Measurements from ENCODE around the gene NAALADL2. TPM values are rescaled to one million over a fixed set of nuclear protein-coding genes. Genes with fewer than 3 reads are reported as not detected.

The NAALADL2 gene
- polyA plus RNA-seq, 2 donors, result 0.26 to 0.54 TPM

GRCh38 chr3:175732017-175732416, 872.9 kb downstream of the NAALADL2 start:
- no peak overlapping the region for H3K27ac ChIP-seq (ENCODE audit: low read depth in 2 of 2, low read length in 1 of 2)
- H3K27me3 ChIP-seq (ENCODE audit: control insufficient read depth in 1 of 2, insufficient read depth in 2 of 2, low read length in 2 of 2), result no peaks in the 10 kb centered on the region
- no peaks in the 10 kb centered on the region for H3K9me3 ChIP-seq (ENCODE audit: control insufficient read depth in 2 of 2, insufficient read depth in 1 of 2, low read depth in 1 of 2, low read length in 1 of 2)
- H3K4me3 ChIP-seq (ENCODE audit: low read depth in 1 of 2, low read length in 2 of 2), result no peak overlapping the region
- WGBS, 2 donors, result 74 to 76% methylated on average over 2 of the region's 2 CpGs
- no peaks in the 10 kb centered on the region for H3K4me1 ChIP-seq (ENCODE audit: control insufficient read depth in 2 of 2, insufficient read depth in 2 of 2, low read length in 1 of 2)
- no peaks in the 10 kb centered on the region for H3K36me3 ChIP-seq (ENCODE audit: control insufficient read depth in 2 of 2, insufficient read depth in 2 of 2, low read length in 1 of 2)

GRCh38 chr3:175735866-175736265, 876.7 kb downstream of the NAALADL2 start:
- H3K9me3 ChIP-seq (ENCODE audit: control insufficient read depth in 2 of 2, insufficient read depth in 1 of 2, low read depth in 1 of 2, low read length in 1 of 2), result no peaks in the 10 kb centered on the region
- H3K27ac ChIP-seq (ENCODE audit: low read depth in 2 of 2, low read length in 1 of 2), result no peak overlapping the region
- H3K4me1 ChIP-seq (ENCODE audit: control insufficient read depth in 2 of 2, insufficient read depth in 2 of 2, low read length in 1 of 2), result no peaks in the 10 kb centered on the region
- H3K4me3 ChIP-seq (ENCODE audit: low read depth in 1 of 2, low read length in 2 of 2), result no peak overlapping the region
- WGBS, 2 donors, result 62 to 86% methylated on average over 3 of the region's 3 CpGs
- no peaks in the 10 kb centered on the region for H3K36me3 ChIP-seq (ENCODE audit: control insufficient read depth in 2 of 2, insufficient read depth in 2 of 2, low read length in 1 of 2)
- H3K27me3 ChIP-seq (ENCODE audit: control insufficient read depth in 1 of 2, insufficient read depth in 2 of 2, low read length in 2 of 2), result no peaks in the 10 kb centered on the region

GRCh38 chr3:175737646-175738572, 878.8 kb downstream of the NAALADL2 start:
- no peaks in the 10 kb centered on the region for H3K9me3 ChIP-seq (ENCODE audit: control insufficient read depth in 2 of 2, insufficient read depth in 1 of 2, low read depth in 1 of 2, low read length in 1 of 2)
- H3K4me3 ChIP-seq (ENCODE audit: low read depth in 1 of 2, low read length in 2 of 2), result no peak overlapping the region
- no peaks in the 10 kb centered on the region for H3K27me3 ChIP-seq (ENCODE audit: control insufficient read depth in 1 of 2, insufficient read depth in 2 of 2, low read length in 2 of 2)
- 93% methylated on average over 7 of the region's 7 CpGs for WGBS, 2 donors
- H3K36me3 ChIP-seq (ENCODE audit: control insufficient read depth in 2 of 2, insufficient read depth in 2 of 2, low read length in 1 of 2), result no peaks in the 10 kb centered on the region
- no peak overlapping the region for H3K27ac ChIP-seq (ENCODE audit: low read depth in 2 of 2, low read length in 1 of 2)
- no peaks in the 10 kb centered on the region for H3K4me1 ChIP-seq (ENCODE audit: control insufficient read depth in 2 of 2, insufficient read depth in 2 of 2, low read length in 1 of 2)

- Histone ChIP-seq H3K27me3 (ENCODE audit: control insufficient read depth in 1 of 2, insufficient read depth in 2 of 2, low read length in 2 of 2) (no peaks in the 10 kb centered on the region), H3K4me1 (ENCODE audit: control insufficient read depth in 2 of 2, insufficient read depth in 2 of 2, low read length in 1 of 2) (no peaks in the 10 kb centered on the region)
- WGBS, 2 donors, result 86 to 88% methylated on average over 4 of the region's 4 CpGs
Observed at GRCh38 chr3:175741951-175742350, 882.8 kb downstream of the NAALADL2 start.

GRCh38 chr3:175743733-175744400, 884.7 kb downstream of the NAALADL2 start:
- Histone ChIP-seq H3K36me3 (ENCODE audit: control insufficient read depth in 2 of 2, insufficient read depth in 2 of 2, low read length in 1 of 2) (no peaks in the 10 kb centered on the region), H3K27ac (ENCODE audit: low read depth in 2 of 2, low read length in 1 of 2) (no peak overlapping the region), H3K4me1 (ENCODE audit: control insufficient read depth in 2 of 2, insufficient read depth in 2 of 2, low read length in 1 of 2) (no peaks in the 10 kb centered on the region), H3K9me3 (ENCODE audit: control insufficient read depth in 2 of 2, insufficient read depth in 1 of 2, low read depth in 1 of 2, low read length in 1 of 2) (no peaks in the 10 kb centered on the region), H3K27me3 (ENCODE audit: control insufficient read depth in 1 of 2, insufficient read depth in 2 of 2, low read length in 2 of 2) (no peaks in the 10 kb centered on the region), H3K4me3 (ENCODE audit: low read depth in 1 of 2, low read length in 2 of 2) (no peak overlapping the region)
- 76 to 85% methylated on average over 5 of the region's 5 CpGs for WGBS, 2 donors

More at GRCh38 chr3:175741951-175742350, 882.8 kb downstream of the NAALADL2 start:
- H3K27ac ChIP-seq (ENCODE audit: low read depth in 2 of 2, low read length in 1 of 2), result no peak overlapping the region
- H3K36me3 ChIP-seq (ENCODE audit: control insufficient read depth in 2 of 2, insufficient read depth in 2 of 2, low read length in 1 of 2), result no peaks in the 10 kb centered on the region
- no peak overlapping the region for H3K4me3 ChIP-seq (ENCODE audit: low read depth in 1 of 2, low read length in 2 of 2)
- no peaks in the 10 kb centered on the region for H3K9me3 ChIP-seq (ENCODE audit: control insufficient read depth in 2 of 2, insufficient read depth in 1 of 2, low read depth in 1 of 2, low read length in 1 of 2)

- H3K36me3 ChIP-seq (ENCODE audit: control insufficient read depth in 2 of 2, insufficient read depth in 2 of 2, low read length in 1 of 2), result no peaks in the 10 kb centered on the region
- no peaks in the 10 kb centered on the region for H3K9me3 ChIP-seq (ENCODE audit: control insufficient read depth in 2 of 2, insufficient read depth in 1 of 2, low read depth in 1 of 2, low read length in 1 of 2)
- H3K4me1 ChIP-seq (ENCODE audit: control insufficient read depth in 2 of 2, insufficient read depth in 2 of 2, low read length in 1 of 2), result no peaks in the 10 kb centered on the region
- no peaks in the 10 kb centered on the region for H3K27me3 ChIP-seq (ENCODE audit: control insufficient read depth in 1 of 2, insufficient read depth in 2 of 2, low read length in 2 of 2)
- WGBS, 2 donors, result 92 to 94% methylated on average over 2 of the region's 2 CpGs
- no peak overlapping the region for H3K4me3 ChIP-seq (ENCODE audit: low read depth in 1 of 2, low read length in 2 of 2)
- H3K27ac ChIP-seq (ENCODE audit: low read depth in 2 of 2, low read length in 1 of 2), result no peak overlapping the region
Observed at GRCh38 chr3:175746308-175746707, 887.2 kb downstream of the NAALADL2 start.

- Histone ChIP-seq H3K4me3 (ENCODE audit: low read depth in 1 of 2, low read length in 2 of 2) (no peak overlapping the region), H3K4me1 (ENCODE audit: control insufficient read depth in 2 of 2, insufficient read depth in 2 of 2, low read length in 1 of 2) (no peaks in the 10 kb centered on the region), H3K27me3 (ENCODE audit: control insufficient read depth in 1 of 2, insufficient read depth in 2 of 2, low read length in 2 of 2) (no peaks in the 10 kb centered on the region), H3K9me3 (ENCODE audit: control insufficient read depth in 2 of 2, insufficient read depth in 1 of 2, low read depth in 1 of 2, low read length in 1 of 2) (no peaks in the 10 kb centered on the region), H3K27ac (ENCODE audit: low read depth in 2 of 2, low read length in 1 of 2) (no peak overlapping the region), H3K36me3 (ENCODE audit: control insufficient read depth in 2 of 2, insufficient read depth in 2 of 2, low read length in 1 of 2) (no peaks in the 10 kb centered on the region)
- WGBS, 2 donors, result 67 to 82% methylated on average over 3 of the region's 3 CpGs
Observed at GRCh38 chr3:175748087-175748730, 889.1 kb downstream of the NAALADL2 start.

GRCh38 chr3:175749981-175750380, 890.8 kb downstream of the NAALADL2 start:
- WGBS, 2 donors, result 68% methylated on average over 2 of the region's 2 CpGs
- H3K36me3 ChIP-seq (ENCODE audit: control insufficient read depth in 2 of 2, insufficient read depth in 2 of 2, low read length in 1 of 2), result no peaks in the 10 kb centered on the region
- H3K27ac ChIP-seq (ENCODE audit: low read depth in 2 of 2, low read length in 1 of 2), result no peak overlapping the region
- no peaks in the 10 kb centered on the region for H3K9me3 ChIP-seq (ENCODE audit: control insufficient read depth in 2 of 2, insufficient read depth in 1 of 2, low read depth in 1 of 2, low read length in 1 of 2)
- no peaks in the 10 kb centered on the region for H3K27me3 ChIP-seq (ENCODE audit: control insufficient read depth in 1 of 2, insufficient read depth in 2 of 2, low read length in 2 of 2)
- no peak overlapping the region for H3K4me3 ChIP-seq (ENCODE audit: low read depth in 1 of 2, low read length in 2 of 2)
- H3K4me1 ChIP-seq (ENCODE audit: control insufficient read depth in 2 of 2, insufficient read depth in 2 of 2, low read length in 1 of 2), result no peaks in the 10 kb centered on the region

- no peak overlapping the region for H3K27ac ChIP-seq (ENCODE audit: low read depth in 2 of 2, low read length in 1 of 2)
- no peaks in the 10 kb centered on the region for H3K27me3 ChIP-seq (ENCODE audit: control insufficient read depth in 1 of 2, insufficient read depth in 2 of 2, low read length in 2 of 2)
- no peaks in the 10 kb centered on the region for H3K9me3 ChIP-seq (ENCODE audit: control insufficient read depth in 2 of 2, insufficient read depth in 1 of 2, low read depth in 1 of 2, low read length in 1 of 2)
- H3K4me1 ChIP-seq (ENCODE audit: control insufficient read depth in 2 of 2, insufficient read depth in 2 of 2, low read length in 1 of 2), result no peaks in the 10 kb centered on the region
- H3K36me3 ChIP-seq (ENCODE audit: control insufficient read depth in 2 of 2, insufficient read depth in 2 of 2, low read length in 1 of 2), result no peaks in the 10 kb centered on the region
- WGBS, 2 donors, result 96% methylated on average over 2 of the region's 2 CpGs
- H3K4me3 ChIP-seq (ENCODE audit: low read depth in 1 of 2, low read length in 2 of 2), result no peak overlapping the region
Observed at GRCh38 chr3:175751089-175751488, 892.0 kb downstream of the NAALADL2 start.

Measured in esophagus (tissue), 2 donors.